ENCODE results near the gene RAPGEFL1. TPM values are rescaled to one million over a fixed set of nuclear protein-coding genes. Genes with fewer than 3 reads are reported as not detected.
"Not testable (repeated sequence)": the region's sequence is repeated elsewhere in the genome, so short reads cannot be mapped to it uniquely, and the experiment has no call there.

The RAPGEFL1 gene
- total RNA-seq, 1 experiment from 2014 or later = 57.9 TPM

GRCh38 chr17:40135817-40136216, 41.5 kb upstream of the RAPGEFL1 start:
- peaks cover 100% of the 10 kb centered on the region for H3K36me3 Mint-ChIP-seq (ENCODE audit: insufficient read depth, unreplicated experiment)
- intact Hi-C loops (cut with micrococcal nuclease; ENCODE audit: unreplicated experiment) = no loop called here

GRCh38 chr17:40139566-40140058, 37.7 kb upstream of the RAPGEFL1 start:
- peaks cover 93% of the 10 kb centered on the region for H3K36me3 Mint-ChIP-seq (ENCODE audit: insufficient read depth, unreplicated experiment)
- intact Hi-C loops (cut with micrococcal nuclease; ENCODE audit: unreplicated experiment) = loop anchor here (1.0 kb wide), 2 partner anchors 16 to 26 kb away; no protein-coding TSS in a partner anchor
- H3K4me1 Mint-ChIP-seq (ENCODE audit: low read depth, unreplicated experiment) = peaks cover 45% of the 10 kb centered on the region
- TSS peak; percentile 53 for BruUV-seq (replicated peaks)
- peak; percentile 72 for DNase-seq
- TF ChIP-seq, protein P1, sequence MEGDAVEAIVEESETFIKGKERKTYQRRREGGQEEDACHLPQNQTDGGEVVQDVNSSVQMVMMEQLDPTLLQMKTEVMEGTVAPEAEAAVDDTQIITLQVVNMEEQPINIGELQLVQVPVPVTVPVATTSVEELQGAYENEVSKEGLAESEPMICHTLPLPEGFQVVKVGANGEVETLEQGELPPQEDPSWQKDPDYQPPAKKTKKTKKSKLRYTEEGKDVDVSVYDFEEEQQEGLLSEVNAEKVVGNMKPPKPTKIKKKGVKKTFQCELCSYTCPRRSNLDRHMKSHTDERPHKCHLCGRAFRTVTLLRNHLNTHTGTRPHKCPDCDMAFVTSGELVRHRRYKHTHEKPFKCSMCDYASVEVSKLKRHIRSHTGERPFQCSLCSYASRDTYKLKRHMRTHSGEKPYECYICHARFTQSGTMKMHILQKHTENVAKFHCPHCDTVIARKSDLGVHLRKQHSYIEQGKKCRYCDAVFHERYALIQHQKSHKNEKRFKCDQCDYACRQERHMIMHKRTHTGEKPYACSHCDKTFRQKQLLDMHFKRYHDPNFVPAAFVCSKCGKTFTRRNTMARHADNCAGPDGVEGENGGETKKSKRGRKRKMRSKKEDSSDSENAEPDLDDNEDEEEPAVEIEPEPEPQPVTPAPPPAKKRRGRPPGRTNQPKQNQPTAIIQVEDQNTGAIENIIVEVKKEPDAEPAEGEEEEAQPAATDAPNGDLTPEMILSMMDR (IDR thresholded peaks at IDR 0.05; ENCODE audit: unreplicated experiment) = no peak
- peak overlapping the region; percentile 98 for H3K4me3 Mint-ChIP-seq (ENCODE audit: low read depth, unreplicated experiment)
- H3K9me3 Mint-ChIP-seq (ENCODE audit: low read depth, unreplicated experiment) = no peaks in the 10 kb centered on the region
- CTCF ChIA-PET = interaction anchor here (0.5 to 6.3 kb wide), 65 partner anchors 10 to 689 kb away, joined by 3 to 185 read pairs (median 5); partner anchors contain the start of genes CDC6, CSF3, ERBB2 and IGFBP4
- peak overlapping the region; percentile 98 for H3K27ac Mint-ChIP-seq (ENCODE audit: unreplicated experiment)
- no peaks in the 10 kb centered on the region for H3K27me3 Mint-ChIP-seq (ENCODE audit: unreplicated experiment)

More at GRCh38 chr17:40135817-40136216, 41.5 kb upstream of the RAPGEFL1 start:
- H3K4me3 Mint-ChIP-seq (ENCODE audit: low read depth, unreplicated experiment) = no peak overlapping the region
- H3K27me3 Mint-ChIP-seq (ENCODE audit: unreplicated experiment) = no peaks in the 10 kb centered on the region
- DNase-seq = no peak
- H3K9me3 Mint-ChIP-seq (ENCODE audit: low read depth, unreplicated experiment) = no peaks in the 10 kb centered on the region
- H3K4me1 Mint-ChIP-seq (ENCODE audit: low read depth, unreplicated experiment) = peaks cover 52% of the 10 kb centered on the region
- CTCF ChIA-PET = interaction anchor here (0.8 to 7.2 kb wide), 9 partner anchors 10 to 82 kb away, joined by 3 to 185 read pairs (median 7); partner anchors contain the start of genes MED24 and MSL1
- TF ChIP-seq, protein P1 (IDR thresholded peaks at IDR 0.05; ENCODE audit: unreplicated experiment) = no peak
- BruUV-seq (replicated peaks) = TSS peak; percentile 0
- H3K27ac Mint-ChIP-seq (ENCODE audit: unreplicated experiment) = peak overlapping the region; percentile 2

- peaks cover 91% of the 10 kb centered on the region for H3K36me3 Mint-ChIP-seq (ENCODE audit: insufficient read depth, unreplicated experiment)
- BruUV-seq (replicated peaks); intact Hi-C loops (cut with micrococcal nuclease; ENCODE audit: unreplicated experiment); H3K4me3 Mint-ChIP-seq (ENCODE audit: low read depth, unreplicated experiment); H3K9me3 Mint-ChIP-seq (ENCODE audit: low read depth, unreplicated experiment); H3K27ac Mint-ChIP-seq (ENCODE audit: unreplicated experiment); H3K27me3 Mint-ChIP-seq (ENCODE audit: unreplicated experiment); DNase-seq: not testable (repeated sequence)
- CTCF ChIA-PET = interaction anchor here (0.7 to 2.1 kb wide), 12 partner anchors 9 to 392 kb away, joined by 3 to 8 read pairs (median 3); no protein-coding TSS in a partner anchor
- peaks cover 39% of the 10 kb centered on the region for H3K4me1 Mint-ChIP-seq (ENCODE audit: low read depth, unreplicated experiment)
Measured at GRCh38 chr17:40143166-40143565, 34.1 kb upstream of the RAPGEFL1 start.

DNA sequence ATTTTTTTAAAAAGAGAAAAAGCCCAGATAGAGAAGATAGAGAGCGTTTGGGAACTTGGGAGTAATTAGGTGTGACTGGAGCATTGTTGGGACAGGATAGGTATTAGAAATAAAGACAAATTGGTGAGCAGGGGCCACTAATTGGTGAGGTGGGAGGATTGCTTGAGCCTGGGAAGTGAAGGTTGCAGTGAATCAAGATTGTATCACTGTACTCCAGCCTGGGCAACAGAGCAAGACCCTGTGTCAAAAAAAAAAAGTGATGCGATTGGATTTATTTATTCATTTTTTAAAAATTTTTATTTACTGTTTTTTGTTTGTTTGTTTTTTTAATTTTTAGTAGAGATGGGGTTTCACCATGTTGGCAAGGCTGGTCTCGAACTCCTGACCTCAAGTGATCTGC, 31.8 kb upstream of the RAPGEFL1 start:
- CTCF ChIA-PET = interaction anchor here (0.6 to 4.7 kb wide), 7 partner anchors 10 to 257 kb away, joined by 3 to 34 read pairs (median 4); partner anchors contain the start of gene WIPF2
- no TSS peak for BruUV-seq (replicated peaks)
- no peak for DNase-seq
- TF ChIP-seq, protein P1 (IDR thresholded peaks at IDR 0.05; ENCODE audit: unreplicated experiment) = no peak
- Mint-ChIP-seq H3K27ac (ENCODE audit: unreplicated experiment) (no peak overlapping the region), H3K9me3 (ENCODE audit: low read depth, unreplicated experiment) (no peaks in the 10 kb centered on the region), H3K27me3 (ENCODE audit: unreplicated experiment) (no peaks in the 10 kb centered on the region), H3K4me1 (ENCODE audit: low read depth, unreplicated experiment) (peaks cover 24% of the 10 kb centered on the region), H3K36me3 (ENCODE audit: insufficient read depth, unreplicated experiment) (peaks cover 89% of the 10 kb centered on the region), H3K4me3 (ENCODE audit: low read depth, unreplicated experiment) (no peak overlapping the region)
- intact Hi-C loops (cut with micrococcal nuclease; ENCODE audit: unreplicated experiment) = no loop called here

DNA sequence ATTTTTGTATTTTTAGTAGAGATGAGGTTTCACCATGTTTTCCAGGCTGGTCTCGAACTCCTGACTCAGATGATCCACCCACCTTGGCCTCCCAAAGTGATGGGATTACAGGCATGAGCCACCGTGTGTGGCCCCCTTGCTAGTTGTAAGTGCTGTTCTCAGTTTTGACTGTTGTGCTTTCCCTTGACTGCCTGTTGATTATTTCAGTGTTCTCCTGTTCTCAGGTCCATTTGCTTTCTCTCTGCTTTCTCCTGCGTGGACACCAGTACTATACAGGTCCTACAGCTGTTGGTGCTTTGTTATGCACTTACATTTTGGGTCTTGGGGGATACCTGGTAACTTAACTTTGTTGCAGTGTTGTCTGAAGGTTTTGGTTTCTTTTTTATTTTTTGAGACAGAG, 28.7 kb upstream of the RAPGEFL1 start:
- H3K4me3 Mint-ChIP-seq (ENCODE audit: low read depth, unreplicated experiment) = no peak overlapping the region
- H3K9me3 Mint-ChIP-seq (ENCODE audit: low read depth, unreplicated experiment) = no peaks in the 10 kb centered on the region
- peaks cover 5% of the 10 kb centered on the region for H3K4me1 Mint-ChIP-seq (ENCODE audit: low read depth, unreplicated experiment)
- TF ChIP-seq, protein P1 (IDR thresholded peaks at IDR 0.05; ENCODE audit: unreplicated experiment) = no peak
- CTCF ChIA-PET = interaction anchor here (0.5 to 6.3 kb wide), 18 partner anchors 8 to 1292 kb away, joined by 3 to 39 read pairs (median 5); partner anchors contain the start of genes CASC3, NR1D1 and WIPF2
- no TSS peak for BruUV-seq (replicated peaks)
- no peak overlapping the region for H3K27ac Mint-ChIP-seq (ENCODE audit: unreplicated experiment)
- DNase-seq = no peak
- H3K27me3 Mint-ChIP-seq (ENCODE audit: unreplicated experiment) = no peaks in the 10 kb centered on the region
- peaks cover 80% of the 10 kb centered on the region for H3K36me3 Mint-ChIP-seq (ENCODE audit: insufficient read depth, unreplicated experiment)
- intact Hi-C loops (cut with micrococcal nuclease; ENCODE audit: unreplicated experiment) = no loop called here

Data from Calu3 (cell line).